Upper lobe of right lung (tissue), 1 donor: ENCODE data around the gene L3MBTL2. TPM values are rescaled to one million over a fixed set of nuclear protein-coding genes. Genes with fewer than 3 reads are reported as not detected.

Experiments
- ATAC-seq: fragments of 200-7000 bp; cut with Tn5 transposase; one replicate; pipeline ENCODE4 v1.9.1; 2020; ENCODE audit warnings: mild to moderate bottlenecking, moderate library complexity
- DNase-seq: peaks from one replicate; pipeline ENCODE4 v3.0.0-alpha.2; 2020
- H3K27ac ChIP-seq: fragments of 200-600 bp; one replicate; pipeline ENCODE4 v1.8.0; 2022
- H3K27me3 ChIP-seq: fragments of 200-600 bp; one replicate; pipeline ENCODE4 v1.8.0; 2022; ENCODE audit warnings: mild to moderate bottlenecking
- H3K36me3 ChIP-seq: fragments of 200-600 bp; one replicate; pipeline ENCODE4 v1.8.0; 2022
- H3K4me1 ChIP-seq: fragments of 200-600 bp; one replicate; pipeline ENCODE4 v1.8.0; 2022
- H3K4me3 ChIP-seq: fragments of 200-600 bp; one replicate; pipeline ENCODE4 v1.8.0; 2022; ENCODE audit warnings: mild to moderate bottlenecking
- H3K9me3 ChIP-seq: fragments of 200-600 bp; one replicate; pipeline ENCODE4 v1.8.0; 2022
- intact Hi-C: fragments of 100-400 bp; cut with DNase I; formaldehyde crosslinking; loops from one replicate; pipeline ENCODE4 v1.11.0; 2022
- total RNA-seq: library from RNA; stranded (reverse); fragmentation: NEBNext Ultra II Directional; extraction: Animal tissue kit (Norgen Biotek cat#: 25700); gene quantifications from one replicate; pipeline ENCODE4 v1.2.1, GENCODE V29; 2021
- TF ChIP-seq, protein P1 (sequence below): fragments of 200-600 bp; IDR thresholded peaks from one replicate; pipeline ENCODE4 v1.8.0; 2022; ENCODE audit warnings: antibody characterized with exemption
- donor health status: DM: no; HTN: yes; CAD: no; lungs with severe emphysema.

L3MBTL2 gene
- total RNA-seq, 1 donor from 2014 or later, result 24.0 TPM

DNA sequence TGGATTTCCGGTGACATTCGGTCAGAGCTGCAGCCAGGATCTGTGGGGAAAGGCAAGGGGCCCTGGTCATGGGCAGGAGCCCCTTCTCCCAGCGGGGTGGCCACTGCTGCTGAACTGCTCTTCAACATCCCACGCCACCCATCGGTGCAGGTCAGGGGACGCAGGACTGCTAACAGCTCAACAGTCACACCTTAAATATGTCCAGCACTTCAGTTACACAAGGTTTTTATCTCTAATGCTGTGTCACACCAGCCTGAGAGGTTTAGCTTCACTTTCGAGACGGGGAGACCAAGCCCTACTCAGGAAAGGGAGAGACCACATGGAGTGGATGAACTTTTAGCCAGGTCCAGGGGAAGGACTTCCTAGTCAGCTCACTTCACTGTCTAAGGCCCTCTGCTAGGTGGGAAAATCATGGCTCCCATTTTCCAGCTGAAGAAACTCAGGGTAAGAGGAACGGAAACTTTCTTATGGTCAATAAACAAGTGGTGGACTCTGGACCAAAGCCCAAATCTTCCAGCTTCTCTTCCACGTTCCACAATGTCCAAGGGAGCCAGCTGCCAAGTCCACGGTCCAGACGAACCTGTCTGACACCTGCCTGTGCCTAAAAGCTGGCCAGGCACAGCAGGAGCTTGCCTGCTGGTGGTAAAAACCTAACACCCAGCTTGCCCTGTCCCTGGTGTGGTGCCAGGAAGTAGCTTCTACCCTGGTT is 56.6 kb downstream of the L3MBTL2 start:
- Histone ChIP-seq H3K9me3 (no peaks in the 10 kb centered on the region), H3K27me3 (no peaks in the 10 kb centered on the region), H3K4me1 (no peaks in the 10 kb centered on the region), H3K27ac (no peak overlapping the region), H3K4me3 (no peak overlapping the region), H3K36me3 (peaks cover 90% of the 10 kb centered on the region)
- TF ChIP-seq, protein P1, sequence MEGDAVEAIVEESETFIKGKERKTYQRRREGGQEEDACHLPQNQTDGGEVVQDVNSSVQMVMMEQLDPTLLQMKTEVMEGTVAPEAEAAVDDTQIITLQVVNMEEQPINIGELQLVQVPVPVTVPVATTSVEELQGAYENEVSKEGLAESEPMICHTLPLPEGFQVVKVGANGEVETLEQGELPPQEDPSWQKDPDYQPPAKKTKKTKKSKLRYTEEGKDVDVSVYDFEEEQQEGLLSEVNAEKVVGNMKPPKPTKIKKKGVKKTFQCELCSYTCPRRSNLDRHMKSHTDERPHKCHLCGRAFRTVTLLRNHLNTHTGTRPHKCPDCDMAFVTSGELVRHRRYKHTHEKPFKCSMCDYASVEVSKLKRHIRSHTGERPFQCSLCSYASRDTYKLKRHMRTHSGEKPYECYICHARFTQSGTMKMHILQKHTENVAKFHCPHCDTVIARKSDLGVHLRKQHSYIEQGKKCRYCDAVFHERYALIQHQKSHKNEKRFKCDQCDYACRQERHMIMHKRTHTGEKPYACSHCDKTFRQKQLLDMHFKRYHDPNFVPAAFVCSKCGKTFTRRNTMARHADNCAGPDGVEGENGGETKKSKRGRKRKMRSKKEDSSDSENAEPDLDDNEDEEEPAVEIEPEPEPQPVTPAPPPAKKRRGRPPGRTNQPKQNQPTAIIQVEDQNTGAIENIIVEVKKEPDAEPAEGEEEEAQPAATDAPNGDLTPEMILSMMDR, result no peak
- ATAC-seq (no peak), DNase-seq (no peak)
- intact Hi-C loops, result no loop called here

DNA sequence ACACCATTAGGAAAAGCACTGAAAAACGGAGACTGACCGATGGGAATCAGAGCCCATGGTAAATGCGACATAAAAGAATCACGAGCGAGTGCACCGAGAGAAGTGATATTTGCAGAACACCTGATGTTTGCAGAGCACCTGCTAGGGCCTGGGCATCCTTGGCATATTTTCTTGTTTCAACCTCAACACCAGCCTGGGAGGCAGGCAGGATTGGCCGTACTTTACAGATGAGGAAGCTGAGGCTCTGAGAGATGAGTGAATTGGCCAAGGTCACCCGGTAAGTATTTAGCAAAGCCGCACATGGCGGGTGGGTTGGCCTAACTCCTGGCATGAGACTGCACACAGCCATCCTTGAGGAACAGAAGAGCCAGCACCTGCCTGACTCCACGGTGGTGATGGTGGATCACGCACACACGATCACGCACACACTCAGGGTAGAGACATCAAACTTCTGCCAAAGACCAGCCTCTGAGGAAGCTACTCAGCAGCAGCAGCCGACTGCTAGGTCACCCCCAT is 57.2 kb downstream of the L3MBTL2 start:
- DNase-seq (no peak), ATAC-seq (no peak)
- Histone ChIP-seq H3K27ac (no peak overlapping the region), H3K4me1 (no peaks in the 10 kb centered on the region), H3K4me3 (no peak overlapping the region), H3K27me3 (no peaks in the 10 kb centered on the region), H3K9me3 (no peaks in the 10 kb centered on the region), H3K36me3 (peaks cover 94% of the 10 kb centered on the region)
- TF ChIP-seq, protein P1, result no peak
- intact Hi-C loops, result no loop called here

DNA sequence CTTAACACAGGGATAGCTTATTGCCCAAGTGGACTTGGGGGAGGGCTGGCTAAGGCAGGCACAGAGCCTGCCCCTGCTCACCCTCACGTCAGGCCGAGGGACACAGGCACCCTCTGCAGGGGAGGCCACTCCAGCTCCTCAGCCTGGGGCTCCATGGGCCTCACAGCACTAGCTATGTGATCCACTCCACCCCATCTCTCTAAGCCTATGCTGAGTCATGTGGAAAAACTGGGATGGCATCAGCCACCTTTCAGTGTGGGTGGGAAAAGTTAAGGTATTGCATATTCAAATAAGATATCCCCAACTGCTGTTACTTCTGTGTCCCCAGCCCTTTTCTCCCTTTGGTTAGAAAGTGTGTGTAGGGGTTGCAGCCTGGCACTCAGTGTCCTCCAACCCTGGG is 58.6 kb downstream of the L3MBTL2 start:
- ATAC-seq (no peak), DNase-seq (no peak)
- Histone ChIP-seq H3K27me3 (no peaks in the 10 kb centered on the region), H3K9me3 (no peaks in the 10 kb centered on the region), H3K27ac (no peak overlapping the region), H3K4me3 (no peak overlapping the region), H3K36me3 (peaks cover 94% of the 10 kb centered on the region), H3K4me1 (no peaks in the 10 kb centered on the region)
- TF ChIP-seq, protein P1, result no peak
- intact Hi-C loops, result no loop called here

DNA sequence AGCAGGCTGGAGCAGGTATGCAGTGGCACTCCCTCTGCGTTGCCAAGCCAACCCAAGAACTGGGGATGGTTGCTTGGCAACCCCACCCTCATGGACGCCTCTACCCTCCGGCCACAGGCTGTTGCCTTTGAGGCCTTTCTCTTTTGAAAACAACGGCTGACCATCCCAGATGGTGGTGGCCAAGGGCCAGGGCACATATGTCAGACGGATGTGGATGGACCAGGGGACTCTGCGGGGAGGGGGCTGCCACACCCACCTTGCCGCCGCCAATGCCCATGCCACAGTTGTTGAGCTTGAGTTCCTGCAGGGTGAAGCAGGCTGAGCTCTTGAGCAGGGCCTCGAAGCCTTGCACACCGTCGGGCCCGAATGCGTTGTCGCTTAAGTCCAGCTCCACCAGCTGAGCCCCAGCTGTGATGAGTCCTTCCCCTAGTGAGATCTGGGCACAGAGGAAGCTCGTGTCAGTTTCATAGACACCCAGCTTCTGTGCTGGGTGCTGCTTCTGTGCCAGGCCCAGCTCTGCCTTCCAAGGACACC is 59.4 kb downstream of the L3MBTL2 start:
- Histone ChIP-seq H3K27me3 (no peaks in the 10 kb centered on the region), H3K4me1 (no peaks in the 10 kb centered on the region), H3K4me3 (no peak overlapping the region), H3K9me3 (no peaks in the 10 kb centered on the region), H3K27ac (no peak overlapping the region), H3K36me3 (peaks cover 95% of the 10 kb centered on the region)
- TF ChIP-seq, protein P1, result no peak
- ATAC-seq (no peak), DNase-seq (no peak)
- intact Hi-C loops, result no loop called here

DNA sequence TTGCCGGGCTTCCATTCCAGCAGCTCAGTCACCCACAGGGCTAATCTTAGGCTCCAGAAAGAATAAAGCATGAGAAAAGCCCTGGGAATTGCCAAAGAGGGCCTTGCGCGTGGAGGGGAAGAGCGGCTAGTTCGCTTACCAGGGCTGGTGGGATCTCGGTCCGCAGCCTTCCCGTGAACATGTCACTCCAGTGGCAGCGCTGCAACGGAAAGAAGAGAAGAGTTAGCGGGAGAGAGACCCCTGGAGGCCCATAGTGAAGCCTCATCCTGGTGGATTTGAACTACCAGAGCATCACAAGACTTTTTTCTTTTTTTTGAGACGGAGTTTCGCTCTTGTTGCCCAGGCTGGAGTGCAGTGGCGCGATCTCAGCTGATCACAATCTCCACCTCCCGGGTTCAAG is 62.8 kb downstream of the L3MBTL2 start:
- Histone ChIP-seq H3K4me1 (no peaks in the 10 kb centered on the region), H3K36me3 (peaks cover 95% of the 10 kb centered on the region), H3K4me3 (no peak overlapping the region), H3K27me3 (no peaks in the 10 kb centered on the region), H3K27ac (no peak overlapping the region), H3K9me3 (no peaks in the 10 kb centered on the region)
- ATAC-seq (no peak), DNase-seq (no peak)
- TF ChIP-seq, protein P1, result no peak
- intact Hi-C loops, result no loop called here
